22Rv1 (cell line): ENCODE results near the gene ACYP2.

Experiments used
- ZFX ChIP-seq: fragments of 450-650 bp; IDR thresholded peaks from 2 replicates; pipeline ENCODE4 v1.6.1; 2017; ENCODE audit warnings: antibody characterized with exemption, borderline replicate concordance
- TF ChIP-seq, protein P1 (sequence below): fragments of 450-650 bp; IDR thresholded peaks from 2 replicates; pipeline ENCODE4 v1.5.1; 2017; ENCODE audit warnings: mild to moderate bottlenecking

DNA sequence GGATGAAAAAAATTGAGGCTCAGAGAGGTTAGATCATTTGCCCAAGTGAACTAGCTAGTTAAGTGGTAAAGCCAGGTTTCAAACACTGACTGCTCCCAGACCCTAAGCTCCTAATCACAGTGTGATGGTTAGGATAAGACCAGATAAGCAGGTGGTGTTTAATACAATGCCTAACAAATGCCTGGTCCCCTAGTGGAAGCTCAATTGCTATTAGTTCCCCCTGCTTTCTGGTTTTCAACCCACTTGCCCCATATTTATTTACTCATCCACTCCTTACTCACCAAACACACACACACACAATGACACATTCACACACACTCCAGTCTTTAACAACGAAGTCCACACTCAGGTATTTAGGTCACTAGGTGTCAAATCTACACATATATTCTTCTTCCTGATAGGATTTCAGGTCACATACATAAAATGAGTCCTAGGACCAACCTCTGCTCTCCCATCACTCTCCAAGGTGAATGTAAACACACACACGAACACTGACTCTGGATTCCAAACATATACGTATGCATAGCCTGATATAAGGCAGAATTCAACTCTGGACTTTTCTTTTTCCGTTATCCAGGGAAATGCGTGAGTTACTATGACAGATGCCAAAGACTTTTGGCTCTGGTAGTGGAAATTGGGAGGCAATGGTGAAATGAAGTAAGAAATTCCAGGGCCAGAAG lies 214.2 kb downstream of the ACYP2 start:
- TF ChIP-seq, protein P1, sequence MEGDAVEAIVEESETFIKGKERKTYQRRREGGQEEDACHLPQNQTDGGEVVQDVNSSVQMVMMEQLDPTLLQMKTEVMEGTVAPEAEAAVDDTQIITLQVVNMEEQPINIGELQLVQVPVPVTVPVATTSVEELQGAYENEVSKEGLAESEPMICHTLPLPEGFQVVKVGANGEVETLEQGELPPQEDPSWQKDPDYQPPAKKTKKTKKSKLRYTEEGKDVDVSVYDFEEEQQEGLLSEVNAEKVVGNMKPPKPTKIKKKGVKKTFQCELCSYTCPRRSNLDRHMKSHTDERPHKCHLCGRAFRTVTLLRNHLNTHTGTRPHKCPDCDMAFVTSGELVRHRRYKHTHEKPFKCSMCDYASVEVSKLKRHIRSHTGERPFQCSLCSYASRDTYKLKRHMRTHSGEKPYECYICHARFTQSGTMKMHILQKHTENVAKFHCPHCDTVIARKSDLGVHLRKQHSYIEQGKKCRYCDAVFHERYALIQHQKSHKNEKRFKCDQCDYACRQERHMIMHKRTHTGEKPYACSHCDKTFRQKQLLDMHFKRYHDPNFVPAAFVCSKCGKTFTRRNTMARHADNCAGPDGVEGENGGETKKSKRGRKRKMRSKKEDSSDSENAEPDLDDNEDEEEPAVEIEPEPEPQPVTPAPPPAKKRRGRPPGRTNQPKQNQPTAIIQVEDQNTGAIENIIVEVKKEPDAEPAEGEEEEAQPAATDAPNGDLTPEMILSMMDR = no peak
- no peak for TF ChIP-seq ZFX
